HG02840 (cell line): ENCODE results near the gene PELI2.

Source experiments
- ATAC-seq: cut with Tn5 transposase; IDR thresholded peaks from one replicate; pipeline ENCODE4 v1.9.1; 2021; ENCODE audit warnings: mild to moderate bottlenecking, moderate library complexity, moderate number of reproducible peaks; ENCODE audit not compliant: unreplicated experiment, low FRiP score

Gene PELI2

DNA sequence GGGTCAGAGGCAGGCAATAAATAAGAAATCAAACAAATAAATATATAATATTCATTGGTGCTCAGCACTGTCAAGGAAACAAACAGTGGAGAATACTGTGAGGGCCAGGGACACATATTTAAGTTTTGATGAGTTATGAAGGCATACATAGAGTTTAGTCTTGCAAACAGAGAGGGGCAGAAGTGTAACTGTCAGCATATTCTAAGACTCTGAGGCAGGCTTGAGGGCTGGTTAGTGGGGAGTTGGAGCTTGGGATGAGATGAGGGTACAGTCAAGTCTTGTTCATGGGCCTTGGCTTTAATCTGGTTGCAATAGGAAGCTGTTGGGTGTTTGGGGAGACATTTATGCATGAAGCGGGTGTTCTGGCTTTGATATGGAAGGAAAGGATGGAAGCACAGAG, 78.9 kb downstream of the PELI2 start:
- no peak for ATAC-seq

DNA sequence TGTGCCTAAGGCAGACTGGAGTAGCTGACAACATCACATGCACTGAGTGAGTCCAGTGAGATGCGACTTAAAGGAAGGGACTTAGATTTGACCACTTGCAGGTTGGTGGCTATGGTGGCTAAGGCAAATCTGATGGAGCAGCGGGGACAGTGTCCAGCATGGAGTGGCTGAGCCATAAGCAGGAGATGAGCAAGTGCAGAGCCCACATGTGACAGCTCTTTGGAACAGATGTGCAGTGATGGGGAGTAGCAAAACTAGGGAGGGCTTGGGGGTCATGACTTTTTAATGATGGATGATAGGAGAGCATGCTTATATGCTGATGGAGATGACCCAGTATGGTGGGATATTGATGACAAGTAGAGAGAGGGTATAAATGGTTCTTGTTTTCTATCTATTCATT, 80.2 kb downstream of the PELI2 start:
- ATAC-seq = no peak

DNA sequence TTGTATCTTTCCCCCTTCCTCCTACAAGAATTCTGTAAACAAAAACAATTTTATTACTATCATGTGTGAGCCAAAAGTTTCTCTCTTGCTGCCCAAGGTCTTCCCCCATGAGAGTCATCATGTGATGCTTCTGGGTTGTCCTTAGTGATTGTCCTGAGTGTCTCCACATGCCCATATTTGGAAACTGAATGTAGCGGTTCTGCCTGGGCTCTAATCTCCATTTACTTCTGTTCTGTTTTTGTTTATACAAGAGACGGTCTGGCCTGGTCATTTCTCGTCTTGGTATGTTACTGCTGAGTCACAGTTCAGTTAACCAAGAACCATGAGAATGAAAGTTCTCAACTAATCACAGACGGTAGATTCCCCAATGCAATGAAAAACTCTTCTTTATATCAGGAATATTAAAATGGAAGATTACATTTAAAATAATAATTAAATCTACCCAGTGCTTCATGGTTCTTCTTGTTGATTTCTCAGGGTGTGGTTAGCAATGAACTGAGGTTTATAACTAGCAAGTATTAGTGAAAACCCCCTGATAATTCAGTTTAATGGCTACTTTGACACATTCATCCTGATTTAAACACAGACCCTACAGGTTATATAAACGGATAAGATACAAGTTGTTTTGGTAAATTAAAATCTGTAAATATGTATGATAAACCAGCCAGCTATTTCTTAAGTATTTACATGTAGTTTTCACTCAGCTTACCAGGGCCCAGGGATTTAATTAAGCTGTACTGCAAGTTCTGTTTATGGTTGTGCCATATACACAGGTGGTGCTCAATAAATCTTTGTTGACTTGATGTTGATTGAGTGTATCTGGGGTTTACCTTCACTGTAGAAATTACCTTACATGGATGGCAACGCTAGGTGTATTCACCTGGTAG, 81.1 kb downstream of the PELI2 start:
- ATAC-seq = no peak

DNA sequence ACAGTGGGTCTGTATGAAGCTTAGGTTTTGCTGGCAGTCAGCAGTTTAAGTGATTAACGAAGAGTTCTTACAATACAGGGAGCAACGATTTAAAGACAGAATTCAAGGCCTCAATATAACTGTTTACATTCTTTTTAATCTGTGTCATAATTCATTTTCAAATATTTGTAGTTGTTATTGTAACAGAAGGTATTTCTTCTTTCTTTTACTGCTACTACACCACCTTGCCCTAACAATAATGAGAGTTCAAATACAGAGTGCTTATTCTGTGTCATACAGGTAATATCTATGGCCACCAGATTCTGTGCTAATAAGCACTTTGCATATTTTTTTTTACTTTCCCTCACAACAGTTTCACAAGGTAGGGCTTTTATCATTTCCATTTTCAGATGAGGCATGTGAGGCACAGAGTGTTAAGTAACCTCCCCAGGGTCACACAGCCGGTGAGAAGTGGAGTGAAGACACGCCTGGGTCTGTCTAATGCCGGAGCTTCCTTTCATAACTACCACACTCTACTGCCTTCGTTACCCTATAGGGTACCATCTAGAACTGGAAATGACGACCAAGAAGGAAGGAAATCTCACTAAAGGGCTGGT, 81.9 kb downstream of the PELI2 start:
- peak; percentile 49 for ATAC-seq

DNA sequence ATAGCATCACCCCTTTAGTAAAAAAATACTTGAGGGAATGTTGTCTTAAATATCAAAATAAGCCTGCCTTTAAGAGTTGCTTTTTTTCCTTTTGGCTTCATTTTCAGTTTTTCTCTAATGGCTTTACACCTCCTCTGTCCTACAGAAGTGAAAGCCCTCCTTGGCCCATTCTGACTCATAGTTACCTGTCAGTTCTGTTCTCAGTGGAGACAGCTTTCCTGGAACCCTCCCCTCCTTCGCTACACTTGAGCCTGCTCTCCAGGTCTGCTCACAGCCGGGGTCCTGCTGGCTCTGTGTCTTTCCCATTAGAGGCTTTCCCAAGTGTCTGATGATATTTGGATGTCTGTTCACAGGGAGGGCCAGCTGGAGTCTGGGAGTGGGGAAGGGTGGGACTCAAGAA, 84.0 kb downstream of the PELI2 start:
- no peak for ATAC-seq

DNA sequence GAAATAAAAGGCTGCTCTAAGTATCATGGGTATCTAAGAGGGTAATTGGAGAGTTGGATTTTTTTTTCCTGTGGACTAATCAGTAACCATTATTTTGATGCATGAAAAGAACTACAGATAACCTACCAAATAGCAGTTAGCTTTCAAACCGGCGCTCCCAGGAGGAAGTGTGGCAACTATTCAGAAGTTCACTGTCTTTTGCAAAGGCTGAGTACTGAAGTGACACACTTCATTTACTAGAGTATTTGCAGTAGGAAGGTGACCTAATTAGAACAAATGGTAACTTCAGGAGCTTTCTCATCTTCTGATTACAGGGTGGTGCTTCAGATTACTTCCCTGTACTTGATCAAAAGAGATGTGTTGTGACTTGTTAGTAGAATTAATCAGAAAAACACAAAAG, 87.7 kb downstream of the PELI2 start:
- no peak for ATAC-seq

DNA sequence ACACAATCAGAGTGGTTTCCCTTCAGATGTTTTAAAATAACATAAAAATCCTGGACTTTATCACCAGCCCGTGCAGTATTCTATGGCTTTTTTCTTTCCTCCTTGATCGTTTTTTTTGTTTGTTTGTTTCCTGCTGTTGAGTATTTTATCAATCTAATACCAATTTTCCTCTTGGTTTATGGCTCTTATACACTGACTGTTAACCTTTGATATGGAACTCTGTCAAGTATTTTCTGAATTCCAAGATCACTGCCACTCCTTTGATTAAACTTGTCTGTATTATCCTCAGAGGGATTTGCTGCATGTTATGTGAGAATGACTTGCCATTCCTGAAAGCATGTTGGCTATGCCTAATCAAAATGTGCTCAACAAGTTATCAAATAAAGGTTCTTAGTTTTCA, 88.4 kb downstream of the PELI2 start:
- ATAC-seq = no peak

DNA sequence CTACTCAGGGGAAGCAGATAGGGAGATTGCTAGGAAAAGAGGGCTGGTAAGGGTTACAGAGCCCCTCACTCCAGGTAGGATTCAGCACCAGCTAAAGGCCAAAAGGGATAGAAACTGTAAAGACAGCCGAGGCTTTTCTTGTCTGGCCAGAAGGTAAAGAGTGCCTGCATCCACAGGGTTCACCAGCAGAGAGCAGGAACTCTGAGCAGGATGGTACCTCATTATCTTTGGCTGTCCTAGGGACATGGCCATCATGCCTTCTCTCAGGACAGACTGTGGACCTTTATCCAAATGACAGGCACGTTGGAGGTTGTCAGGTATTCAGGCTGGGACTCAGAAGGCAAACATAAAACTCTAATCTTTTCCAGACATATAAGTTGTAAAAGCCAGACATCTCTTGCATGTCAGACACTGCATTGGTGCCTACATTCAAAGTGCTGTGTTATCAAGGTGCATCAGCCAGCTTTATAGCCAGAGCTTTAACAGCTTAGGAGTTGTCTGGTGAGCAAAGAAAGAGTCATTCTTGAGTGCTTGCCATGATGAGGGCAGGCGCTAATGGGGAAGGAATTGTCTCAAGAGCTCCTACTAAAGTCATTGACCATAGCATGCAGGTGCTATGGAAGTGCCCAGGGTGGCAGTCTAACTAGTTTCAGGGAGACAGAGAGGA, 89.5 kb downstream of the PELI2 start:
- ATAC-seq = no peak

DNA sequence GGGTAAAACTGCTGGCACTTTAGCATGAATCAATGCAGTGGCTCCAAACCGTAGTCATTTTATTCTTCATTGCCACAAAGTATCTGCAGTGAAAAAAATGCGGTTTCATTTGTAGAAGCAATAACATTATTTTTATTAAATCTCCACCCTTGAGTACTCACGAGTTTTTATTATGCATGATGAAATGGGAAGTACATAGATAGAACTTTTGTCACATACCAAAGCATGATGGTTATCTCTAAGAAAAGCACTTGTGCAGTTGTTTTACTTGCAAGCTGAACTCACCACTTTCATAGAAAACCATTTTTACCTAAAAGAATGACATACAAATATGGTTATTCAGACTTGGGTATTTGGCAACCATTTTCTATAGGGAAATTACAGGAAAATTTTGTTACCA, 90.3 kb downstream of the PELI2 start:
- ATAC-seq = no peak

DNA sequence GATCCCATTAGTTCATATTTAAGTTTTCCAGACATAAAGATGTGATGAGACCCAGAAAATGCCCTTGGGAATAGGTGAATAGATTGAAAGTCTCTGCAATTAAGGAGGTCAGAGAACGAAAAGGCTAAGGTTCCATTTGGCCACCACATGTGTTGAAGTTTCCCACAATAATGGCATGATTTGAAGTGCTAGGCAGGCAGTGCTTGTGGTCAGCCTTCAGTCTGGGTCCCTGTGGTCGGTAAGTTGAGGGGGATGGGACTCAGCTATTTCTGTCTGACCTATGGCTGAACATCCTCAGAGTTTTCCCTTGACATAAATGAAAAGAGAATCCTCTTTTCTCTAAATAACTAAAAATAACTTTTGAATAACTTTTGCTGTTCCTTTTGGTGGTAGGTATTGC, 92.4 kb downstream of the PELI2 start:
- ATAC-seq = no peak

DNA sequence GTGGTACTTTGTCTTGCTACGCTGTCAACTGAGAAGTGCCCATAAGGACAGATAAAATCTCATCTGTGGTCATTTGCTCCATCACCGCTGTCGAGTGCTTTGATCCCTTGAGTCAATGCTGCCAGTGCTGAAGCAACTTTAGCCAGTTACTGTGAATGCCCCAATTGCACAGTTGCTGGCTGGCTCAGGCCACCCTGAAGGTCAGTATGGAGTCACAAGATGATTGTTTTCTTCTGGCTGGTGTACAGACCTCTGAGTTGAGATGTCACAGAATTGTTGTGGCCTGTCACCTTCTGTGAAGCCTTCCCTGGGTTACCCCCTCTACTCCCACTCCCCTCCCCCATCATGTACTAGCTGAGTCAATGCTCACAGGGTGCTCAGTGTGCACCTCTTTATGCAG, 92.9 kb downstream of the PELI2 start:
- no peak for ATAC-seq

DNA sequence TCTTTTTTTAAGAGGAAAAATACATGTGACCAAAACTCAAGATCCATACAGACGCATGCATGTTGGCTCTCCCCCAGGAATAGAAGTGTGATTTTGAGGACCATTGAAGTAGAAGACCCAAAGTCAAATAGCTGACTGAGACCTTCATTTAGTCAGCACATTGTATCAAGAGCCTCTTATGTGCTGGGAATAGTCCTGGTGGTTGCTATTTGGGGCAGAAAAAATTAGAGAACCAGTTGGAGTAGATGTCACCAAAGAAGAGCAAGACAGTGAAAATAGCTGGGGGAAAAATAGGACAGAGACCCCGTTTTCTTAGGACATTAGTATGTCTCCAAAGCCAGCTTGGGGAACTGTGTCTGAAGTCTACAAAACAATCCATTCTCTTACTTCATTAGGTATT, 93.6 kb downstream of the PELI2 start:
- ATAC-seq = no peak

DNA sequence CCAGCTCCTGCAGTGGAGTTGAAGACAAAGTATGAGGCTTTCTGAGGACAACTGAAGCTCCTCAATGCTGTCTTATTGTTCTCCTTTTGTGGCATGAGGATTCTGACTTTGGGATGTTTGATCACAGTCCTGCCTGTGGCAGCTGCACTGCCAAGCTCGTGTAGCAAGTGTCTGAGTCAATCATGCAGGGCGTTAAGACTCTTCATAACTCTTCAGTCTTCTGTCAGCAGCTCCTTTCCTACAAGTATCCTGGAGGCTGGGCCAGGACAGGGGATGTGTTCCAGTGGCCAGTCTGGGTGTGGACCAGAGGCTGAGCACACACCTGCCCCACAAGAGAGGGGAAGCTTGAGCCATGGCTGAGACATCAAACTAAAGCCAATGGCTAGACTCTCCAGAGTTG, 94.3 kb downstream of the PELI2 start:
- no peak for ATAC-seq

DNA sequence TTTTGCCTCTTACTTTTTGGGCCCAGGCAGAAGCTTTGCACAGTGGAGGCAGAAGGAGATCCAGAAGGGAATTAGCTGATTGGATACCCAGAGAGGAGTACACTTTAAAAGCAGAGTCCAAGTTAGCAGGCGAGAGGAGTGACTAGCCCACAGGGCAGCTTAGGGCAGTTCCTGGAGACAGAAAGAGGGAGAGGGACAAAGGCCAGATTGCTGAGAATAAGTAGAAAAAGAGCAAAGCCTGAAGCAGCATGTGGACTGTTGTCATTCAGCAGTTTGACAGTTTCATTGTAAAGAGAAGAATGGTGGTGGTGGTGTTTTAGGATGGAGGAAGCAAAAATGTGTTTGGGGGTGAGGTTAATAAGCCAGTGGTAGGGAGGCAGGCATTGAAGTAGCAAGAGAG, 95.1 kb downstream of the PELI2 start:
- no peak for ATAC-seq

DNA sequence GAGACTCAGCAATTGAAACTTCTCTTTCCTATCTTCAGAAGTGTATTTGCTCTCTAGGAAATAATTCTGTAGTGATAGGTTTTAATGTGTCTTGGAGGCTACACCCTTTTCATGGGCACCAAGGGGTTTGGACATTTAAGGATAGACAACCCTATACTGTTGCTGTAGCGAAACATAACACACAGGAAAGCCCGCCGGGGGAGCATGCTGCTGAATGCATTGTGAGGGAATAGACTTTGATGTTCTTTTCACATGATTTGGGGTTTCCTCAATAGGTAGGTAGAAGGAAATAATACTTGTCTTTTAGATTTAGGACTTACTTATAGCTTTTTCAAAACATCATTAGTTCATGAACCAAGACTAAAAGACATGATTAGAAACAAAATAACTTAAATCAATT, 97.0 kb downstream of the PELI2 start:
- no peak for ATAC-seq

DNA sequence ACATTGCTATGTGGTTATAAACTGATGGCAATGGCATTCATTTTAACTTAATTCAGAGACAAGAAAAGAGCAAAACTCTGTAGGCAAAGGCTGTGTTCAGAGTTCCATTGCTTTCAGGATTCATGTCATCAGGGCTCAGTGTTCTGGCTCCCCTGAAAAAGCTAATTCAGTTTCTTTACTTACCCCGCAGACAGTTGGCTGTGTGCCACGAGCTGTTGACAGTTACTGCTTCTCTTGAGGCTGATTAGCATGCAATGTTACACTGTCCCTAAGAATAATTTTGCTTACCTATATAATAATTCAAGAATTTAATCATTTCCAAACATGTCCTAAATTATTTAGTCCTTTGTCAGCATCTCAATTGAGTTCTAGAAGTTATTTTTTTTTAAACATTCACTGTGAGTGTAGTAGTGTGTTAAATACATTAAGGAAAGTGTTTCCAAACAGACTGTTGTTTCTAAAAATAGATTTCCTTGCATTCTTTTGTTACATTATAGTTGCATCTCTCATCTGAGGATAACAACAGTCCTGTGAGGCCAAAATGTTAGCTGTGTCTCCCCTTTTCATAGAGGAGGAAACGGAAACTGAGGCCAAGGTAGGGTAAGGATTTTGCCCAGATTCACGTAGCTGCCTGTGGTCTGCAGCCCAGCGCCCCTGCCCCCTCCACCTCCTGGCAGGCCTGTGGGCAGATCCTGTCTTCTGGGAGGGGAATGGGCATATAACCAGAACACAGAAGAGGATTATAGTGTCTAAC, 98.6 kb downstream of the PELI2 start:
- ATAC-seq = no peak

DNA sequence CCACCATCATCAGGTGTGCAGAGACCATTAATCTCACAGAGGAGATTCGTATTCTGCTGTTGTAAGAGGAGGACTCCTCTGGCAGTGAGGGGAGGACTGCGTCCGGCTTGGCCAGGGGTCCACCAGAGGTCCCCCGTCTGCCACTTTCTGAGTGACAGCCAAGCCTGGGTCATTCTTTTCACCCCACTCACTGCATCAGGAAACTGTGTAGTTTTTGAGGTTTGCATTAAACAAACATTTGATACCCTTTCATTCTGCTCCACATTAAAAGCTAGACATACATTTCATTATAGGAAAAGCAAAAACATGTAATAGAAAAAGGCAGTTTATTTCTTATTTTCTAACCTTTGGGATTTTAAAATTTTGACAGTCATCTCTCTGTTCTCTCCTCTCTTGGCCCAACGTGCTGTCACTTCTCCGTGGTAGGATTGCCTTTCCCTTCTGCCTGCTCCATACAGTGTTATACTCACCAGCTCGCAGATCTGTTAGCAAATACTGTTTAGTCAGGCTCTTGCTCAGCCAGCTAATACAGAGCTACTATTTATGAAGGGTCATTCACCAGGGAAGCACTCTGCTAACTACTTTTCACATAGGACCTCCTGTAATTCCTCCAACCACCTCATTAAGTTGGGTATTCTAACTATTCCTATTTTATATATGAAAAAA, 99.3 kb downstream of the PELI2 start:
- ATAC-seq = no peak

DNA sequence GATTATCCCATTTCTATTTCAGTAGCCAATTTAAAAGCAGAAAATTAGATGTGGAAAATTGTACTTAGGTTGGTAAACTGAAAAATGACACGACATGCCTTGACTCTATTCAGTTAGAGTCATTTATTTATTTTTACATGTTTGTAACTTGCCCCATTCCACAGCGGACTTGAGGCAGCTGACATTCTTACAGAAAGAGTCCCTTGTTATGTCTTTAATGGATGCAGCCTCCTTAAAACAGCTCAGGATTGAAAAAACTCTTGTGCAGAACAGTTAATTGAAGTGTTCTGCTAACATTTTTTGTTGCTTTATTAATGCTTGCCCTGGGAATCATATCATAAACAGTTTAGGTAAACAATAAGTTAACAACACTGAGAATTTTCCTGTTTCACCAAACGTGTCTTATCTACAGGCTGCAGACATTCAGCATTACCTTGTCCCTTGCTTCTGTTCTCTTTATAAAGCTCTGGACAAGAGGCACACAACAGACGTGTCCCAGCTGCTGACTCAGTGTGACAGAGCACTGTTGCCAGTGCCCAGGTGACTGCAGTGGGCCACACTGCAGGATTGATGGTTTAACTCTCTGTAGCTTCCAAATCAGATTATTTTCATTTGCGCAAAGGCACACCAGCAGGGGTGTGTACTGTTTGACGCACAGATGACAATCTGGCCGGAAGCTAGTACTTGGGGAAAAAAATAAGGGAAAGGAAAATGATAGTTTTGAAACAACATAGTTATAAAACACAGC, 101.6 kb downstream of the PELI2 start:
- ATAC-seq = no peak

DNA sequence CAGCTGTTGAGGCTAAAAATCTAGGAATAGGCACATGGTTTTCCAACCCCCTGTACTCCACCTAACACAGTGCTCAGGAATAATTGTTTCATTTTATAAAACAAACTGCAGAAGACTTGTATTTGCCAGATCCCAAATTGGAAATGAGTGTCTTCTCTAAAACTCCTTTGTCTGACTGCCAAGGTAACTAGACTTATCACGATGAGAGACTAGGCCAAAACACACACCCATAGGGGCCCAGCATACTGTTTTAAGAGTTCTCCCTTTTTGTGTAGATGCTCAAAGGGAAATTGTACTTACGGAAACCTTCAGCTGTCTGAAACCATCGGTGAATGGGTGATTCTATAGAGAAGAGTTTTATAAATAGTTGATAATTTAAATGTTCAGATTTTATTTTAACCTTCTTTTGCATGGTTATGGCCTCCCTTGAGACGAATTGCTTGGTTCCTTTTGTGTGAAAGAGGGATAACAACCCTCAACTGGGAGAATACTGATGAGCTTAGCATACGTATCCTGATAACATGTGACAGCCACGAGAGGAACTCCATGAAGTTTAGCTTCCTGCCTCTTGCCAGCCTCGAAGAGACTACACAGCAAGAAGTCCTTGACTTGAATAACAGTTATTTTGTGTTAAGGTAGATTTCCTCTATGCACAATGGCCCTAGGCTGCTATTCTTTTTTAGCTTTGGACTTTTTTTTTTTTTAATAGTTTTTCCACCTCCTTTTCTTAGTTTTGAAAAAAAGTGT, 103.3 kb downstream of the PELI2 start:
- ATAC-seq = no peak
